Stimulated activated naive CD8-positive, alpha-beta T cell treated with anti-CD3 and anti-CD28 coated beads, Interleukin-15, amount 100 ng/mL, for 72 hours (primary cell): ENCODE results near the gene CCNE1.

Source experiments
- ATAC-seq: fragments of 150-1000 bp; cut with Tn5 transposase; 2 replicates; pipeline ENCODE4 v1.10.0; 2021; ENCODE audit warnings: mild to moderate bottlenecking, moderate library complexity
- DNase-seq, 2 donors: peaks; one replicate each; pipeline ENCODE4 v3.0.0; 2021 to 2022
- H3K27ac Mint-ChIP-seq, 2 donors: one replicate each; pipeline ENCODE4 v1.8.0; 2022; ENCODE audit warnings: mild to moderate bottlenecking in 2 of 2, mixed read lengths in 2 of 2, moderate library complexity in 2 of 2
- H3K27me3 Mint-ChIP-seq: one replicate; pipeline ENCODE4 v1.8.0; 2022; ENCODE audit warnings: mixed read lengths
- H3K4me1 Mint-ChIP-seq: one replicate; pipeline ENCODE4 v1.8.0; 2022; ENCODE audit warnings: mild to moderate bottlenecking, mixed read lengths
- H3K4me3 Mint-ChIP-seq, 2 donors: one replicate each; pipeline ENCODE4 v1.8.0; 2022; ENCODE audit warnings: mild to moderate bottlenecking in 2 of 2, mixed read lengths in 2 of 2, moderate library complexity in 1 of 2
- H3K9me3 Mint-ChIP-seq, 2 donors: one replicate each; pipeline ENCODE4 v1.8.0; 2022; ENCODE audit warnings: mixed read lengths in 2 of 2

The CCNE1 gene

GRCh38 chr19:29866011-29866410, 54.2 kb downstream of the CCNE1 start:
- DNase-seq, result no peak
- Mint-ChIP-seq H3K4me1 (peaks cover 5% of the 10 kb centered on the region), H3K4me3 (no peak overlapping the region), H3K27me3 (peaks cover 28% of the 10 kb centered on the region), H3K9me3 (peaks cover 9 to 20% of the 10 kb centered on the region in 2 donors), H3K27ac (no peak overlapping the region)
- no peak for ATAC-seq

GRCh38 chr19:29867984-29868383, 56.2 kb downstream of the CCNE1 start:
- Mint-ChIP-seq H3K9me3 (peaks cover 9 to 20% of the 10 kb centered on the region in 2 donors), H3K27me3 (peaks cover 33% of the 10 kb centered on the region), H3K27ac (no peak overlapping the region), H3K4me1 (peaks cover 15% of the 10 kb centered on the region), H3K4me3 (no peak overlapping the region)
- no peak for DNase-seq
- no peak for ATAC-seq

- ATAC-seq (no peak), DNase-seq (no peak)
- Mint-ChIP-seq H3K4me3 (no peak overlapping the region), H3K9me3 (peaks cover 9 to 20% of the 10 kb centered on the region in 2 donors), H3K4me1 (peaks cover 19% of the 10 kb centered on the region), H3K27me3 (peaks cover 44% of the 10 kb centered on the region), H3K27ac (no peak overlapping the region)
Observed at GRCh38 chr19:29871143-29871542, 59.4 kb downstream of the CCNE1 start.

- H3K9me3 Mint-ChIP-seq, result peaks cover 3 to 13% of the 10 kb centered on the region in 2 donors
- ATAC-seq, result peak; percentile 42
Observed at GRCh38 chr19:29872224-29872731, 60.5 kb downstream of the CCNE1 start.

GRCh38 chr19:29873024-29873800, 61.4 kb downstream of the CCNE1 start:
- H3K9me3 Mint-ChIP-seq, result peaks cover 0 to 8% of the 10 kb centered on the region in 2 donors
- peaks cover 44% of the 10 kb centered on the region for H3K27me3 Mint-ChIP-seq
- H3K27ac Mint-ChIP-seq, result peak overlapping the region in 1 of 2 donors; percentile 42
- H3K4me1 Mint-ChIP-seq, result peaks cover 19% of the 10 kb centered on the region
- H3K4me3 Mint-ChIP-seq, result peak overlapping the region; percentile 72 to 76
- ATAC-seq (peak; percentile 91), DNase-seq (peak; percentile 71 to 76)

More at GRCh38 chr19:29872224-29872731, 60.5 kb downstream of the CCNE1 start:
- H3K4me3 Mint-ChIP-seq, result peak overlapping the region; percentile 72 to 76
- H3K27me3 Mint-ChIP-seq, result peaks cover 44% of the 10 kb centered on the region
- H3K4me1 Mint-ChIP-seq, result peaks cover 19% of the 10 kb centered on the region
- no peak overlapping the region for H3K27ac Mint-ChIP-seq
- peak; percentile 8 to 17 for DNase-seq
